D721Med (cell line): ENCODE results near the gene XPO5.

Experiments
- DNase-seq: peaks from one replicate; pipeline ENCODE4 v3.0.0; 2011; ENCODE audit warnings: low spot score; ENCODE audit not compliant: insufficient read length
- FAIRE-seq: peaks from 2 replicates; lab custom pipeline; 2011; peaks lifted over from hg19 to GRCh38; lab: Jason Lieb, UNC
- TF ChIP-seq, protein P1 (sequence below): IDR thresholded peaks from 2 replicates; pipeline ENCODE4 v1.5.1; 2012; ENCODE audit warnings: mild to moderate bottlenecking, control low read depth; ENCODE audit not compliant: insufficient read depth; ENCODE audit errors: missing control alignments

Gene XPO5

DNA sequence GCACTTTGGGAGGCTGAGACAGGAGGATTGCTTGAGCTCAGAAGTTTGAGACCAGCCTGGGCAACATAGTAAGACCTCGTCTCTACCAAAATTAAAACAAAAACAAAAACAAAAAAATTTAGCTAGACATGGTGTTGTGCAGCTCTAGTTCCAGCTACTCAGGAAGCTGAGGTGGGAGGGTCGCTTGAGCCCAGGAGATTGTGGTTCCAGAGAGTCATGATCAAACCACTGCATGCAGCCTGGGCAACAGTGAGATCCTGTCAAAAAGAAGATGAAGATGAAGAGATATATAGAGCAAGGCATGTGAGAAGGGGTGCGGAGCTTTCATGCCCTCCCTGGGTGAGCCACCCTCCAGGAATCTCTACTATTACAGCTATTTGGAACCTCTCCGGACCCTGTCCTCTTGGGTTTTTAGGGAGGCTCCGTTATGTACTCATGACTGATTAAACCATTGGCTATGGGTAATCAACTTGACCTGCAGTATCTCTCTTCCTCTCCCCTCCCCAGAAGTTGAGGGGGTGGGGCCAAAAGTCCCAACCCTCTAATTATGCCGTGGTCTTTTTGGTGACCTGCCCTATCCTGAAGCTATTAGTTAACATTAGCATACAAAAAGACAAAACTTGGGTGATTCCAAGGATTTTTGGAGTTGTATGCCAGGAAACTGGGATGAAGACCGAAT, 9.2 kb upstream of the XPO5 start:
- no peak for FAIRE-seq
- TF ChIP-seq, protein P1, sequence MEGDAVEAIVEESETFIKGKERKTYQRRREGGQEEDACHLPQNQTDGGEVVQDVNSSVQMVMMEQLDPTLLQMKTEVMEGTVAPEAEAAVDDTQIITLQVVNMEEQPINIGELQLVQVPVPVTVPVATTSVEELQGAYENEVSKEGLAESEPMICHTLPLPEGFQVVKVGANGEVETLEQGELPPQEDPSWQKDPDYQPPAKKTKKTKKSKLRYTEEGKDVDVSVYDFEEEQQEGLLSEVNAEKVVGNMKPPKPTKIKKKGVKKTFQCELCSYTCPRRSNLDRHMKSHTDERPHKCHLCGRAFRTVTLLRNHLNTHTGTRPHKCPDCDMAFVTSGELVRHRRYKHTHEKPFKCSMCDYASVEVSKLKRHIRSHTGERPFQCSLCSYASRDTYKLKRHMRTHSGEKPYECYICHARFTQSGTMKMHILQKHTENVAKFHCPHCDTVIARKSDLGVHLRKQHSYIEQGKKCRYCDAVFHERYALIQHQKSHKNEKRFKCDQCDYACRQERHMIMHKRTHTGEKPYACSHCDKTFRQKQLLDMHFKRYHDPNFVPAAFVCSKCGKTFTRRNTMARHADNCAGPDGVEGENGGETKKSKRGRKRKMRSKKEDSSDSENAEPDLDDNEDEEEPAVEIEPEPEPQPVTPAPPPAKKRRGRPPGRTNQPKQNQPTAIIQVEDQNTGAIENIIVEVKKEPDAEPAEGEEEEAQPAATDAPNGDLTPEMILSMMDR = no peak
- DNase-seq = no peak

DNA sequence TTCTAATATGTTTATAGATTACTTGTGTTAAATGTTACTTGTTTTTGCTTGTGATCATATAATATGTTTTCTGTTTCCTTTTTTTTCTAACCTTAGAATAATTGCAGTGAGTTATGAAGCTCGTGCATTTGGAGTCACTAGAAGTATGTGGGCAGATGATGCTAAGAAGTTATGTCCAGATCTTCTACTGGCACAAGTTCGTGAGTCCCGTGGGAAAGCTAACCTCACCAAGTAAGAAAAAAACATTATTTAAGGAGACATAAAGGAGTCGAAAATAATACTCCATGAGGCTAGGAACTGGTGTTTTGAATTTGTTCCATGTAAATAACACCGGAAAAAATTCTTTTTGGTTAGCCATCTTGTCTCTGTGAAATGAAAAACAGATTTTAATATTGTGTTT, 7.1 kb upstream of the XPO5 start:
- TF ChIP-seq, protein P1 = no peak
- DNase-seq (no peak), FAIRE-seq (no peak)

DNA sequence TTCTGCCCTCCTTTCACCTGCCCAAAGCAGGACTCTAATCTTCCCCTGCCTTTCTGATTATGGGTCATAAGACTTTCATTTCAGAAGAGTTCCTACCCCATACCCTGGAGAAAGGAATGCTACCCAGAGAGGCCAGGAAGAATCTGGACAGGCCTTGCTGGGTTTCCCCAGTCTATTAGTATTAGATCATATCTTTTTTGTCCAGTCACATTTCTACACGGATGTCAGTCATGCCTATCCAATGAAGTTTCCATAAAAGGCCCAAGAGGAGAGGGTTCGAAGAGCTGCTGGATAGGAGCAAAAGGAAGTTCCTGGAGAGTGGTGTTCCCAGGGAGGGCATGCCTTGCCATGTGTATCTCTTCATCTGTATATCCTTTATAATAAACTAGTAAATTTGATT, 3.3 kb upstream of the XPO5 start:
- FAIRE-seq (no peak), DNase-seq (no peak)
- TF ChIP-seq, protein P1 = no peak

DNA sequence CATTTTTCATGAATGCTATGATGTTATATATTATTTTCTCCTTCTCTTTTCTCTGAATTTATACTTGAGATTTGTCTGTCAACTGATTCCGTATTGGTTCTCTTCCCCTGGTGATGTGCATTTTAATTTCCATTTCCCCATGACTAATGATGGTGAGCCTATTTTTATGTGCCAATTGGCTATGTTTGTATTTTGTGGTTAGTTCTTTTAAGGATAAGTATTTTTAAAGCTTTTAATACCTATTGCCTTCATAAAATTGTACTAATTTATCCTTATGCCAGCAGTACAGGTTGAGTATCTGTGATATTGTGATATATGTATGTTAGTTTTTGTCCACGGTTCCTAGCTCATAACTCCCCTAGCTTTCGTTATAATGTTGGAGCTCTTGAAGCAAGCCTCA, 2.9 kb upstream of the XPO5 start:
- TF ChIP-seq, protein P1 = no peak
- DNase-seq (no peak), FAIRE-seq (no peak)

DNA sequence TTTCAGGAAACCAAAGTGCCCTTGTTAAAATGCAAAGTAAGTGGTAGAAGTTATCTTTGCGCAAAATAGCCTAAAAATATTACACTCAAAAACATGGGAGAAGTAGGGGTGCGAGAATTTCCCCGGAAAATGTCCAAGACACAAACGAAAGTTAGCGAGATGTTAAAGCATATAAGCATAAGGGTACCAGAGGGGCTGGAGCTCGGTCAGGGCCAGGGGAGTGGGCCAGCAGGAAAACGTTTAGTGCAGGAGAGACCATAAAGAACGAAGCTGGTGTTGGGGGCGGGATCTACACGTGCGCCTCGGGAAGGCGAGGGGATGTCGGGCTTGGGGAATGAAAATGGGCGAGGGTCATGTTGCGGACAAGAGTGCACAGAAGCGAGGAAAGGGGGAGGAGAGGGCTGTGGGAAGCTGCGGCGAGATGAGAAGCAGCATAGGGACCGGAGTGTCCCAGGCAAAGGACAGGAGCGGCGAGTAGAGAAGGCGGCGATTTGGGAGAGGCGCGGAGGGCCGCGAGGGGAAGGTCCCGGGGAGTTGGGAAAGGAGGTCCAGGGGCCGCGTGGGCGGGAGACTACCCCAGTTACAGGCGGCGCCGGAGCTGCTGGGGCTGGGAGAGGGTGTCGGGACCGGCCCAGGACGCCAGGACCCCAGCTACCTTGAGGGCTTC, 600 bp downstream of the XPO5 start:
- DNase-seq = no peak
- no peak for FAIRE-seq
- TF ChIP-seq, protein P1 = no peak

DNA sequence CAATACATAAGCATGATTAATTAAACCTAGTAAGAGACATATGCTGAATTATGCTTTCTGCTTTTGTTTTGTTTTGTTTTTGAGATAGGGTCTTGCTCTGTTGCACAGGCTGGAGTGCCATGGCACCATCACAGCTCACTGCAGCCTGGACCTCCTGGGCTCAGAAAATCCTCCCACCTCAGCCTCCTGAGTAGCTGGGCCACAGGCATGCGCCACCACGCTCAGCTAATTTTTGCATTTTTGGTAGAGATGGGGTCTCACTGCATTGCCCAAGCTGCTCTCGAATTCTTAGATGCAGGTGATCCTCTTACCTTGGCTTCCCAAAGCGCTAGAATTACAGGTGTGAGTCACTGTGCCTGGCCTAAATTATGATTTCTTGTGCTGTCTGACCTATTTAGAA, 3.8 kb downstream of the XPO5 start:
- TF ChIP-seq, protein P1 = no peak
- no peak for FAIRE-seq
- no peak for DNase-seq

DNA sequence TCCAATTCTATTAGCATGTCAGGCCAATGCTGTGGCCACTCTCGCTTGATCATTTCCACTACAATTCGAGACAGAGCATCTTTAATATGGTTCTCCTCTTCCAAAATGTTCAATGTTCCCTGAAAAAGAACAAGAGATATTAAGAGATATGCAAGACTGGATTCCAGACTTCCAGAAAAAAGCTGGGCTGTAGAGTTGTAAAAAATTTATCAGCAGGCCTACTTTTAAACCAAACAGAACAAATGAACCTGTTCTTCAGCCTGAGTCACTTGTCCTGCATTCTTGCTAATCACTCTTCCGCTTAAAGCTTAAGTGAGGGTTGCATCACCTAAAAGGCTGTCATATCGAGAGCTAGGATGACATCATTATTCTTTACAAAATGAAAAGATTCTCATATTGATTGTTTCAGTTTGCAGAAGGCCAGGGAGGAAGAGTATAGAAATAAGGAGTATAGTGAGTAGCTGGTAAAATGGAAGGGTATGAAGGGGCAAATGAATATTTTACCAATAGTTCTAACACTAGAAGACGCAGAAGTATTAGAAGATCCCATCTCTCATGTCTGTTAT, 4.9 kb downstream of the XPO5 start:
- FAIRE-seq (no peak), DNase-seq (no peak)
- TF ChIP-seq, protein P1 = no peak
